HUES48 (cell line): Measurements from ENCODE around the gene KRTAP10-8.
"Not testable (repeated sequence)": the region's sequence is repeated elsewhere in the genome, so short reads cannot be mapped to it uniquely, and the experiment has no call there.

Experiments
- H3K27ac ChIP-seq: one replicate; pipeline ENCODE4 v1.7.0; 2013; ENCODE audit warnings: low read depth, low read length, inconsistent platforms
- H3K27me3 ChIP-seq: 2 replicates; pipeline ENCODE4 v1.6.1; 2013; ENCODE audit warnings: mild to moderate bottlenecking, low read length; ENCODE audit not compliant: control insufficient read depth, insufficient read depth
- H3K36me3 ChIP-seq: 2 replicates; pipeline ENCODE4 v1.6.1; 2013; ENCODE audit warnings: low read length; ENCODE audit not compliant: control insufficient read depth, insufficient read depth
- H3K4me1 ChIP-seq: 2 replicates; pipeline ENCODE4 v1.6.1; 2013; ENCODE audit warnings: mild to moderate bottlenecking, low read length; ENCODE audit not compliant: control insufficient read depth, insufficient read depth
- H3K4me3 ChIP-seq: 2 replicates; pipeline ENCODE4 v1.5.1; 2013; ENCODE audit warnings: mild to moderate bottlenecking, low read depth, low read length
- H3K9ac ChIP-seq: 2 replicates; pipeline ENCODE4 v1.6.1; 2013; ENCODE audit warnings: mild to moderate bottlenecking, low read depth, low read length, moderate library complexity
- H3K9me3 ChIP-seq: 2 replicates; pipeline ENCODE4 v1.6.1; 2013; ENCODE audit warnings: low read length; ENCODE audit not compliant: control insufficient read depth, insufficient read depth

KRTAP10-8 gene

GRCh38 chr21:44661567-44661966 lies 49.7 kb downstream of the KRTAP10-8 start:
- H3K4me3 ChIP-seq, H3K27ac ChIP-seq, H3K9me3 ChIP-seq, H3K27me3 ChIP-seq, H3K9ac ChIP-seq, H3K36me3 ChIP-seq: not testable (repeated sequence)
- H3K4me1 ChIP-seq = peaks cover 18% of the 10 kb centered on the region
